Fibroblast of lung (primary cell): ENCODE data around the gene PSD2.

Experiments used
- EZH2 ChIP-seq: IDR thresholded peaks from 2 replicates; pipeline ENCODE4 v1.5.1; 2012; ENCODE audit warnings: low read length, control low read depth, mild to moderate bottlenecking; ENCODE audit errors: missing control alignments
- TF ChIP-seq, protein P1 (sequence below), 2 donors: IDR thresholded peaks in 1 of 2; conservative IDR thresholded peaks in 1 of 2; 1 replicate in 1 of 2; 2 replicates in 1 of 2; pipeline ENCODE4 v1.5.1; 2011 to 2012; ENCODE audit warnings: low read length in 2 of 2, control low read depth in 1 of 2, inconsistent platforms in 1 of 2, low read depth in 1 of 2, mild to moderate bottlenecking in 1 of 2

DNA sequence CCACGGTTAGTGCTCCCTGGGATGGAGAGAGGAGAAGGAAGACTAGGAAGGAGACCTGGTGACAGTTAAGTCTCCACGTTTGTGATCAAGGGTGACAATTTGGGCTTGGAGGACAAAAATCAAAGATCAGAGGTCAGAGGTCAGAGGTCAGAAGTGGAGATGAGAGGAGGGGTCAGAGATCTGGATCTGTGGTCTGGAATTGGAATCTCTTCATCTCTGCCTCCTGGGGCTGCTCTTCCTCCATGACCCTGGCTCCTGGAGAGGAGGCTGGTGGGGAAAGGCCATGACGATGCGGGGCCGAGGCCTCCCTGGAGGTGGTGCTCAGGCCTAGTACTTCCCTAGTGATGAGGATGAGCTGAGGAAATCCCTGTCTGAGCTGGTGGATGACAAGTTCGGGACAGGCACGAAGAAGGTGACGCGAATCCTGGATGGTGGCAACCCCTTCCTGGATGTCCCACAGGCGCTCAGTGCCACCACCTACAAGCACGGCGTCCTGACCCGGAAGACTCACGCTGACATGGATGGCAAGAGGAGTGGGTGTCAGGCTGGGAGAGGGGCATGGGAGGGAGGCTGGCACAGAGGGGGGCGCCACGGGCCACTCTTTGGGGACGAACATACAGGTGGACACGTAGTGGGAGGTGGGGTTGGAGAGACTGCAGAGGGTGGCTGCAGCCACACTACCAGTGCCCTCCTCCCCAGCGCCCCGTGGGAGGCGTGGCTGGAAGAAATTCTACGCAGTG, 41.0 kb downstream of the PSD2 start:
- TF ChIP-seq, protein P1, sequence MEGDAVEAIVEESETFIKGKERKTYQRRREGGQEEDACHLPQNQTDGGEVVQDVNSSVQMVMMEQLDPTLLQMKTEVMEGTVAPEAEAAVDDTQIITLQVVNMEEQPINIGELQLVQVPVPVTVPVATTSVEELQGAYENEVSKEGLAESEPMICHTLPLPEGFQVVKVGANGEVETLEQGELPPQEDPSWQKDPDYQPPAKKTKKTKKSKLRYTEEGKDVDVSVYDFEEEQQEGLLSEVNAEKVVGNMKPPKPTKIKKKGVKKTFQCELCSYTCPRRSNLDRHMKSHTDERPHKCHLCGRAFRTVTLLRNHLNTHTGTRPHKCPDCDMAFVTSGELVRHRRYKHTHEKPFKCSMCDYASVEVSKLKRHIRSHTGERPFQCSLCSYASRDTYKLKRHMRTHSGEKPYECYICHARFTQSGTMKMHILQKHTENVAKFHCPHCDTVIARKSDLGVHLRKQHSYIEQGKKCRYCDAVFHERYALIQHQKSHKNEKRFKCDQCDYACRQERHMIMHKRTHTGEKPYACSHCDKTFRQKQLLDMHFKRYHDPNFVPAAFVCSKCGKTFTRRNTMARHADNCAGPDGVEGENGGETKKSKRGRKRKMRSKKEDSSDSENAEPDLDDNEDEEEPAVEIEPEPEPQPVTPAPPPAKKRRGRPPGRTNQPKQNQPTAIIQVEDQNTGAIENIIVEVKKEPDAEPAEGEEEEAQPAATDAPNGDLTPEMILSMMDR (conservative IDR thresholded peaks at IDR 0.05 in 1 of 2, IDR thresholded peaks at IDR 0.05 in 1 of 2; ENCODE audit: low read depth in 1 of 2, low read length in 2 of 2): no peak
- no peak for TF ChIP-seq EZH2
